GM19351 (cell line): ENCODE data around the gene CTNNA2.
"Not testable (repeated sequence)": the region's sequence is repeated elsewhere in the genome, so short reads cannot be mapped to it uniquely, and the experiment has no call there.

Source experiments
- ATAC-seq: cut with Tn5 transposase; IDR thresholded peaks from one replicate; pipeline ENCODE4 v1.9.1; 2021; ENCODE audit warnings: mild to moderate bottlenecking, moderate library complexity; ENCODE audit not compliant: unreplicated experiment

The CTNNA2 gene

GRCh38 chr2:80062298-80062697, 549.4 kb downstream of the CTNNA2 start:
- no peak for ATAC-seq

- ATAC-seq = no peak
These were observed 555.3 kb downstream of the CTNNA2 start for GRCh38 chr2:80068038-80068731.

- no peak for ATAC-seq
These were observed 557.7 kb downstream of the CTNNA2 start for GRCh38 chr2:80070587-80070986.

- ATAC-seq = no peak
These were observed 559.1 kb downstream of the CTNNA2 start for GRCh38 chr2:80071941-80072340.

- ATAC-seq = peak; percentile 85
These were observed 560.3 kb downstream of the CTNNA2 start for GRCh38 chr2:80073134-80073561.

GRCh38 chr2:80074321-80075070, 561.6 kb downstream of the CTNNA2 start:
- ATAC-seq = no peak

GRCh38 chr2:80075719-80076118, 562.9 kb downstream of the CTNNA2 start:
- no peak for ATAC-seq

- no peak for ATAC-seq
These were observed 565.6 kb downstream of the CTNNA2 start for GRCh38 chr2:80078290-80079036.

GRCh38 chr2:80080957-80081356, 568.1 kb downstream of the CTNNA2 start:
- no peak for ATAC-seq

GRCh38 chr2:80086831-80087230, 574.0 kb downstream of the CTNNA2 start:
- no peak for ATAC-seq

GRCh38 chr2:80091237-80091636, 578.4 kb downstream of the CTNNA2 start:
- ATAC-seq = no peak

GRCh38 chr2:80092474-80092873, 579.6 kb downstream of the CTNNA2 start:
- no peak for ATAC-seq

GRCh38 chr2:80098503-80098902, 585.7 kb downstream of the CTNNA2 start:
- ATAC-seq = not testable (repeated sequence)

- ATAC-seq = no peak
These were observed 589.2 kb downstream of the CTNNA2 start for GRCh38 chr2:80102026-80102425.

GRCh38 chr2:80105015-80105640, 592.3 kb downstream of the CTNNA2 start:
- ATAC-seq = no peak

- no peak for ATAC-seq
These were observed 598.3 kb downstream of the CTNNA2 start for GRCh38 chr2:80111185-80111584.

- ATAC-seq = no peak
These were observed 599.9 kb downstream of the CTNNA2 start for GRCh38 chr2:80112790-80113189.

GRCh38 chr2:80113399-80113798, 600.5 kb downstream of the CTNNA2 start:
- no peak for ATAC-seq

GRCh38 chr2:80114812-80115211, 602.0 kb downstream of the CTNNA2 start:
- no peak for ATAC-seq

- no peak for ATAC-seq
These were observed 604.5 kb downstream of the CTNNA2 start for GRCh38 chr2:80117401-80117800.

GRCh38 chr2:80120866-80121265, 608.0 kb downstream of the CTNNA2 start:
- ATAC-seq = no peak
